ENCODE data around the gene RSRC1. TPM values are rescaled to one million over a fixed set of nuclear protein-coding genes. Genes with fewer than 3 reads are reported as not detected.

Gene RSRC1
- total RNA-seq, 2 donors from 2014 or later = 35.6 to 45.8 TPM

DNA sequence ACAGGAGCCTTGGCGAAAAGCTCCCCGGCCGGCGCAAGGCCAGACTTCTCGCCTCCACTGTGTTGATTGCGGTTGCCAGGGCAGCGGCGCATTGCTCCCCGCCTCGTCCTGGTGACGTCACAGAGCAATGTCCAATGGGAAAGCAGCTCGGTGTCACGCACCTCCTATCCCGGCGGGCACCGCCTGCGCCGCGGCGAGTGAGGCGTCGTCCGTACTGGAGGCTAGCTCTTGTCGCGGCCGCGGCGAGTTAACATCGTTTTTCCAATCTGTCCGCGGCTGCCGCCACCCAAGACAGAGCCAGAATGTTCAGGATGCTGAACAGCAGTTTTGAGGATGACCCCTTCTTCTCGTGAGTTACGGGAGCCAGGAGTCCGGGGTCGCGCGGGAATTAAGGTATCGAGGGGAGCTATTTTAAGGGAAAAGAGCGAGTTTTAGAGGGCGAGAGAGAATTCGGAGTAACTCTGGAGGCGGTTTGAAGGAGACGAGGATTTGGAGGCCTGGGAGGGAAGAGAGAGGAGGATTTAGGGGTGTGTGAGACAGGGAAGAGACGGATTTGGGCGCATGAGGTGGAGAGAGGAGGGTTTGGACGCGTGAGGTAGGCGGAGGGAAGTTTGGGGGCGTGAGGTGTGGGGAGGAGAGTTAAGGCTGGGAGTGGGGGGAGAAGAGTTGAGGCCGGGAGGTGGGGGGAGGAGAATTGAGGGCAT lies 461.3 kb downstream of the RSRC1 start, which contains the start of gene MLF1:
Gene MLF1, plus strand, starts transcription at position 196 of the 704 bp plus-strand sequence. Its CDS starts 107 bp downstream, at position 303.
- peak within 1 kb of the TSS; percentile 77 for H3K27ac Mint-ChIP-seq
- peak; percentile 87 to 89 for DNase-seq
- H3K36me3 Mint-ChIP-seq (ENCODE audit: insufficient read depth in 2 of 2) = peaks cover 3 to 5% of the 10 kb centered on the region in 2 donors
- peak; percentile 100 for ATAC-seq (replicated peaks in 1 of 2)
- peaks cover 51% of the 10 kb centered on the region for H3K27me3 Mint-ChIP-seq (ENCODE audit: low read depth)
- peak within 1 kb of the TSS; percentile 96 to 98 for H3K4me3 Mint-ChIP-seq
- H3K9me3 Mint-ChIP-seq = peaks cover 0 to 1% of the 10 kb centered on the region in 2 donors
- peaks cover 13% of the 10 kb centered on the region for H3K4me1 Mint-ChIP-seq (ENCODE audit: low read depth)

DNA sequence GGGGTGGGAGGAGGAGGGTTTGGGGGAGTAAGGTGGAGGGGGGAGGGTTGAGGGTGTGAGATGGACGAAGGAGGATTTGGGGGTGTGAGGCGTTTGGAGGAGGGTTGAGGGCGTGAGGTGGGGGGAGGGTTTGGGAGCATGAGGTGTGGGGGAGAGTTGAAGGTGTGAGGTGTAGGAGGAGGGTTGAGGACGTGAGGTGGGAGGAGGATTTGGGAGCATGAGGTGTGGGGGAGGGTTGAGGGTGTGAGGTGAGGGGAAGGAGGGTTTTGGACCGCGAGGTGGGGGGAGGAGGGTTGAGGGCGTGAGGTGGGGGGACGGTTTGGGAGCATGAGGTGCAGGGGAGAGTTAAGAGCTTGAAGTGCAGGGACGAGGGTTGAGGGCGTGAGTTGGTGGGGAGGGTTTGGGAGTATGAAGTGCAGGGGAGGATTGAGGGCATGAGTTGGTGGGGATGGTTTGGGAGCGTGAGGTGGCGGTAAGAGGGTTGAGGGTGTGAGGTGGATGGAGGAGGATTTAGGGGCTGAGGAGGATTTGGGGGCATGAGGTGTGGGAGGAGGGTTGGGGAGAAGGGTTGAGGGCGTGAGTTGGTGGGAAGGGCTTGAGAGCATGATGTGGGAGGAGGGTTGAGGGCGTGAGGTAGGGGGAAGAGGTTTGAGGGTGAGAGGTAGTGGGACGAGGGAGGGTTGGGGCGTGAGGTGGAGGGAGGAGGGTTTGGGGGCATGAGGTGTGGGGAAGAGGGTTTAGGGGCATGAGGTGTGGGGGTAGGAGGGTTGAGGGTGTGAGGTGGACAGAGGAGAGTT lies 462.3 kb downstream of the RSRC1 start:
- Mint-ChIP-seq H3K4me1 (ENCODE audit: low read depth) (peaks cover 13% of the 10 kb centered on the region), H3K36me3 (ENCODE audit: insufficient read depth in 2 of 2) (peaks cover 3 to 5% of the 10 kb centered on the region in 2 donors), H3K9me3 (peaks cover 0 to 1% of the 10 kb centered on the region in 2 donors), H3K4me3 (peak overlapping the region in 1 of 2 donors; percentile 29), H3K27ac (no peak overlapping the region), H3K27me3 (ENCODE audit: low read depth) (peaks cover 46% of the 10 kb centered on the region)
- DNase-seq (no peak), ATAC-seq (replicated peaks in 1 of 2) (no peak)

DNA sequence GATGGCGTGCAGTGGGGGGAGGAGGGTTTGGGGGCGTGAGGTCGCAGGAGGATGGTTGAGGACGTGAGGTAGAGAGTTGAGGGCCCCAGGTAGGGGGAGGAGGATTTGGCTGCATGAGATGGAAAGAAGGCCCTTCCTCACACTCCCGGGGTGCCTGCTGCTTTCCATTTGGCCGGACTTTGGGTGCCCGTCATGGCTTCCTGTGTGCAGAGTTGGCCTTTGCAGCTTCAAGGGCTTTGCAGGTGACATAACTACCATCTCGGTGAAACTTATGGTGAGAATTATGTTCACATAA lies 462.8 kb downstream of the RSRC1 start:
- Mint-ChIP-seq H3K4me1 (ENCODE audit: low read depth) (peaks cover 13% of the 10 kb centered on the region), H3K27me3 (ENCODE audit: low read depth) (peaks cover 44% of the 10 kb centered on the region), H3K36me3 (ENCODE audit: insufficient read depth in 2 of 2) (peaks cover 3 to 5% of the 10 kb centered on the region in 2 donors), H3K9me3 (peaks cover 0 to 1% of the 10 kb centered on the region in 2 donors), H3K4me3 (no peak overlapping the region), H3K27ac (no peak overlapping the region)
- DNase-seq (no peak), ATAC-seq (replicated peaks in 1 of 2) (no peak)

DNA sequence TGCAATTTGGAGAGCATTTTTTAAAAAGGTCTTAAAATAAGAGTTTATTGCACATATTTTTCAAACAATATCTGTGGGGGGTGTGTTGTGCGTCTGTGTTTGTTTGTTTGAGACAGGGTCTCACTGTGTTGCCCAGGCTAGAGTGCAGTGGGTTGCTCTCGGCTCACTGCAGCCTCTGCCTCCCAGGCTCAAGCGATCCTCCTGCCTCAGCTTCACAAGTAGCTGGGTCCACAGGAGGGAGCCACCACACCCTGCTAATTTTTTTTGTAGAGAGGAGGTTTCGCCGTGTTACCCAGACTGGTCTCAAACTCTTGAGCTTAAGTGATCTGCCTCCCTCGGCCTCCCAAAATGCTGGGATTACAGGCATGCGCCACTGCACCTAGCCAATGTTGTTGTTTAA lies 463.8 kb downstream of the RSRC1 start:
- peaks cover 13% of the 10 kb centered on the region for H3K4me1 Mint-ChIP-seq (ENCODE audit: low read depth)
- H3K27me3 Mint-ChIP-seq (ENCODE audit: low read depth) = peaks cover 34% of the 10 kb centered on the region
- H3K27ac Mint-ChIP-seq = no peak overlapping the region
- ATAC-seq (replicated peaks in 1 of 2) (no peak), DNase-seq (no peak)
- H3K36me3 Mint-ChIP-seq (ENCODE audit: insufficient read depth in 2 of 2) = peaks cover 3 to 5% of the 10 kb centered on the region in 2 donors
- H3K9me3 Mint-ChIP-seq = peaks cover 0 to 1% of the 10 kb centered on the region in 2 donors
- H3K4me3 Mint-ChIP-seq = no peak overlapping the region

DNA sequence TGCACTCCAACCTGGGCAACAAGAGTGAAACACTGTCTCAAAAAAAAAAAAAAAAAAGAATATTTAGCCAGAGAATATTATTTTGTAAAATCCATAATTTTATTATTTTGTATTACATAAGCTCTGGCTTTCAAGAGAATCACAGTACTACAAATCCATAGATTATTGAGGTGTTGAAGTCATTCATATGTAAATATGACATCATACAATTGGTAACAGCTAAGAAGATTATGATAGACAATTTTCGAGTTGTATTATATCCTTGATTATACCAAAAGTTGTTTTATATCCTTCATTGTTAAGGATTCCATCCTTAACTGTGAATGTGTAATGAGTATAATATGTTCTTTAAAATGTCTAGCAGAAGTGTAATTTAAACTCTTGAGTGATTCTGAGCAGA lies 464.8 kb downstream of the RSRC1 start:
- Mint-ChIP-seq H3K27ac (no peak overlapping the region), H3K9me3 (peaks cover 0 to 1% of the 10 kb centered on the region in 2 donors), H3K4me3 (no peak overlapping the region), H3K4me1 (ENCODE audit: low read depth) (peaks cover 13% of the 10 kb centered on the region), H3K27me3 (ENCODE audit: low read depth) (peaks cover 25% of the 10 kb centered on the region), H3K36me3 (ENCODE audit: insufficient read depth in 2 of 2) (peaks cover 3 to 5% of the 10 kb centered on the region in 2 donors)
- ATAC-seq (replicated peaks in 1 of 2) (no peak), DNase-seq (no peak)

DNA sequence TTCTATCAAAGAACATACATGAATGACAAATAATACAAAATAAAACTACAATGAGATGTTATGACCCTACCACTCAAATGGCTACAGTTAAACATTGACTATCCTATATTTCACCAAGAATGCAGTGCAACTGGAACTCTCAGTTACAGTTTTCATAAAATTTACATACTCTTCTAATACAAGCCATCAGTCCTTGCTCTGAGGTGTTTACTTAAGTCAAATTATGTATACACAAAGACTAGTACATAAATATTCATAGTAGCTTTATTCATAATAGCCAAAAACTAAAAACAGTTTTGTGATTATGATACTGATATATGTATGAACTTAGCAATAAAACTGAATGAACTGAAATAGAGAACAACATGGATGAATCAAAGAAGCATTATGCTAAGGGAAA lies 480.3 kb downstream of the RSRC1 start:
- H3K36me3 Mint-ChIP-seq (ENCODE audit: insufficient read depth in 2 of 2) = no peaks in the 10 kb centered on the region
- no peak for ATAC-seq (replicated peaks in 1 of 2)
- H3K27ac Mint-ChIP-seq = no peak overlapping the region
- peaks cover 0 to 2% of the 10 kb centered on the region in 2 donors for H3K9me3 Mint-ChIP-seq
- no peaks in the 10 kb centered on the region for H3K4me1 Mint-ChIP-seq (ENCODE audit: low read depth)
- no peak overlapping the region for H3K4me3 Mint-ChIP-seq
- no peak for DNase-seq
- H3K27me3 Mint-ChIP-seq (ENCODE audit: low read depth) = peaks cover 13% of the 10 kb centered on the region

Other genes with a start within 250 kb of the RSRC1 start
- gene SHOX2, start 3.7 kb upstream of the RSRC1 start, total RNA-seq = under 1 TPM in 1 of 2 donors, not detected in 1; 0.14 TPM

All from activated T-cell treated with anti-CD3 and anti-CD28 coated beads, Interleukin-2, amount 50 U/mL, for 72 hours (primary cell).